Measurements from ENCODE around the gene RGL4.

Gene RGL4

GRCh38 chr22:23698094-23698493 lies 7.3 kb downstream of the RGL4 start:
- Mint-ChIP-seq H3K4me1 (ENCODE audit: low read depth) (peaks cover 40% of the 10 kb centered on the region), H3K36me3 (ENCODE audit: low read depth) (peaks cover 90% of the 10 kb centered on the region), H3K9me3 (no peaks in the 10 kb centered on the region), H3K27me3 (no peaks in the 10 kb centered on the region), H3K27ac (no peak overlapping the region), H3K4me3 (no peak overlapping the region)
- intact Hi-C loops (cut with micrococcal nuclease) = no loop called here

- Mint-ChIP-seq H3K9me3 (no peaks in the 10 kb centered on the region), H3K27ac (no peak overlapping the region), H3K27me3 (no peaks in the 10 kb centered on the region), H3K36me3 (ENCODE audit: low read depth) (peaks cover 90% of the 10 kb centered on the region), H3K4me3 (no peak overlapping the region), H3K4me1 (ENCODE audit: low read depth) (peaks cover 40% of the 10 kb centered on the region)
- intact Hi-C loops (cut with micrococcal nuclease) = no loop called here
Observed at GRCh38 chr22:23698673-23699235, 7.9 kb downstream of the RGL4 start.

GRCh38 chr22:23700706-23701105 lies 9.9 kb downstream of the RGL4 start:
- no peak overlapping the region for H3K4me3 Mint-ChIP-seq
- H3K9me3 Mint-ChIP-seq = no peaks in the 10 kb centered on the region
- H3K27me3 Mint-ChIP-seq = no peaks in the 10 kb centered on the region
- peaks cover 90% of the 10 kb centered on the region for H3K36me3 Mint-ChIP-seq (ENCODE audit: low read depth)
- peaks cover 33% of the 10 kb centered on the region for H3K4me1 Mint-ChIP-seq (ENCODE audit: low read depth)
- intact Hi-C loops (cut with micrococcal nuclease) = no loop called here
- no peak overlapping the region for H3K27ac Mint-ChIP-seq

DNA sequence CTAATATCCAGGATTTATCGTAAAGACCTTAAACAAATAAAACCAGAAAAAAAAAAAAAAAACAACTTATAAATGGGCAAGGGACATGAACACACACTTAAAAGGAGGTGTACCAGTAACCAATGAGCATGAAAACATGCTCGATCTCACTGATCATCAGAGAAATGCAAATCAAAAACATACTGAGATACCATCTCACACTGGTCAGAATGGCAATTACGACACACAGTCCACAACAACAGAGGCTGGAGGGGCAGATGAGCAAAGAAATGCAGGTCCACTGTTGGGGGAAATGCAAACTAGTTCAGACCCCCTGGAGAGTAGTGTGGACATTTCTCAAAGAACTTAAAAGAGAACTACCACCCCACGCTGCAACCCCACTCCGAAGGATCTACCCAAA lies 13.2 kb downstream of the RGL4 start:
- Mint-ChIP-seq H3K4me1 (ENCODE audit: low read depth) (peaks cover 3% of the 10 kb centered on the region), H3K9me3 (no peaks in the 10 kb centered on the region), H3K4me3 (no peak overlapping the region), H3K27ac (no peak overlapping the region), H3K27me3 (no peaks in the 10 kb centered on the region), H3K36me3 (ENCODE audit: low read depth) (peaks cover 98% of the 10 kb centered on the region)
- intact Hi-C loops (cut with micrococcal nuclease) = no loop called here

DNA sequence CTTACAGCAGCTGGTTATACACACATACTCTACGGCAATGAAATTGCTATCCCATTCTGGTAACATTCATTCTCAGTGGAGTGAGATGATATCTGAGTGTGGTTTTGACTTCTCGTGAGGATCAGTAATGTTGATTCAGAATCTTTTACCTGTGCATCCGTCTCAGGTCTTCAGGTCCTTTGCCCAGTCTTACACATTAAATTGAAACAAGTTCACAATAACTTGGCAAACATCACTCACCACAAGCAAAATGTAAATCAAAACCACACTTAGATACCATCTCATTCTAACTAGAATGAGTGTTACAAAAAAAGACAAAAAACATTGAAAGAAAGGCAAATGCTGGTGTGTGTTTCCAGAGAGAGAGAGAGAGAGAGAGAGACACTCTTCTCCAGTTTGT lies 14.0 kb downstream of the RGL4 start:
- intact Hi-C loops (cut with micrococcal nuclease) = no loop called here
- peaks cover 3% of the 10 kb centered on the region for H3K4me1 Mint-ChIP-seq (ENCODE audit: low read depth)
- peaks cover 100% of the 10 kb centered on the region for H3K36me3 Mint-ChIP-seq (ENCODE audit: low read depth)
- H3K9me3 Mint-ChIP-seq = no peaks in the 10 kb centered on the region
- no peak overlapping the region for H3K4me3 Mint-ChIP-seq
- H3K27me3 Mint-ChIP-seq = no peaks in the 10 kb centered on the region
- no peak overlapping the region for H3K27ac Mint-ChIP-seq

DNA sequence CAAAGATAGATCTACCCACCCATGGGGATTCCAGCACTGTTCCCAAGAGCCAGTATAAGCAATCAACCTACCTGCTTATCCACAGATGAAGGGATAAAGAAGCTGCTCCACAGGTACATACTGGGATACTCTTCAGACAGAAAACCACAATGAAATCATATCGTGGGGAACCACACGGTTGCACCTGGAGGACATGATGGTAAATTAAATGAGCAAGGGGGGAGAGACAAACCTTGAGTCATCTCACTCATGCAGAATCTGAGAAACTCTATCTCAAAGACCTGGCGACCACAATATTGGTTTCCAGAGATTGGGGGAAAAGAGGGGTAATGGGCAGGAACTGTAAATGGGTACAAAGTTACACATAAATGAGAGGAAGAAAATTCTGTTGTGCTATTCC lies 14.5 kb downstream of the RGL4 start:
- no peaks in the 10 kb centered on the region for H3K27me3 Mint-ChIP-seq
- no peaks in the 10 kb centered on the region for H3K9me3 Mint-ChIP-seq
- peaks cover 100% of the 10 kb centered on the region for H3K36me3 Mint-ChIP-seq (ENCODE audit: low read depth)
- H3K4me3 Mint-ChIP-seq = no peak overlapping the region
- H3K27ac Mint-ChIP-seq = no peak overlapping the region
- peaks cover 3% of the 10 kb centered on the region for H3K4me1 Mint-ChIP-seq (ENCODE audit: low read depth)
- intact Hi-C loops (cut with micrococcal nuclease) = no loop called here

- H3K9me3 Mint-ChIP-seq = no peaks in the 10 kb centered on the region
- intact Hi-C loops (cut with micrococcal nuclease) = no loop called here
- no peak overlapping the region for H3K27ac Mint-ChIP-seq
- H3K4me1 Mint-ChIP-seq (ENCODE audit: low read depth) = peaks cover 9% of the 10 kb centered on the region
- peaks cover 100% of the 10 kb centered on the region for H3K36me3 Mint-ChIP-seq (ENCODE audit: low read depth)
- H3K27me3 Mint-ChIP-seq = no peaks in the 10 kb centered on the region
- H3K4me3 Mint-ChIP-seq = no peak overlapping the region
Observed at GRCh38 chr22:23708270-23708669, 17.5 kb downstream of the RGL4 start.

DNA sequence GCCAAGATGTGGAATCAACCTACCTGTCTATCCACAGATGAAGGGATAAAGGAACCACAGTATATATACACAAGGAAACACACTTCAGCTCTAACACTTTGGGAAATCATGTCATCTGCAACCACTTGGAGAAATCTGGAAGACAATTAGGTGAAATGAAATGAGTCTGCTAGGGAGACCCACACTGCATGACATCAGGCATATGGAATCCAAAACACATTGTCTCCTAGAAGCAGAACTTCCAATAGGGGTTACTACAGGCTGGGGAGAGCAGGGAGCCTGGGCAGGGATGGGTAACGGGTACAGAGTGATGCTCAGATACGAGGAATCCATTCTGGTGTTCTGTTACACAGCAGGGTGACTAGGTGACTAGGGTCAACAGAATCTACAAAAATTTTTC lies 18.3 kb downstream of the RGL4 start:
- intact Hi-C loops (cut with micrococcal nuclease) = no loop called here
- Mint-ChIP-seq H3K4me3 (no peak overlapping the region), H3K27me3 (no peaks in the 10 kb centered on the region)

GRCh38 chr22:23712256-23712655 lies 21.4 kb downstream of the RGL4 start:
- intact Hi-C loops (cut with micrococcal nuclease) = no loop called here
- peaks cover 82% of the 10 kb centered on the region for H3K36me3 Mint-ChIP-seq (ENCODE audit: low read depth)
- no peak overlapping the region for H3K4me3 Mint-ChIP-seq
- no peak overlapping the region for H3K27ac Mint-ChIP-seq
- H3K27me3 Mint-ChIP-seq = no peaks in the 10 kb centered on the region
- peaks cover 21% of the 10 kb centered on the region for H3K4me1 Mint-ChIP-seq (ENCODE audit: low read depth)
- no peaks in the 10 kb centered on the region for H3K9me3 Mint-ChIP-seq

More for the DNA sequence above, 18.3 kb downstream of the RGL4 start:
- Mint-ChIP-seq H3K36me3 (ENCODE audit: low read depth) (peaks cover 100% of the 10 kb centered on the region), H3K4me1 (ENCODE audit: low read depth) (peaks cover 9% of the 10 kb centered on the region), H3K27ac (no peak overlapping the region), H3K9me3 (no peaks in the 10 kb centered on the region)

GRCh38 chr22:23713696-23714595 lies 23.1 kb downstream of the RGL4 start:
- peaks cover 66% of the 10 kb centered on the region for H3K36me3 Mint-ChIP-seq (ENCODE audit: low read depth)
- intact Hi-C loops (cut with micrococcal nuclease) = no loop called here
- no peaks in the 10 kb centered on the region for H3K27me3 Mint-ChIP-seq
- no peak overlapping the region for H3K27ac Mint-ChIP-seq
- H3K4me3 Mint-ChIP-seq = no peak overlapping the region
- peaks cover 26% of the 10 kb centered on the region for H3K4me1 Mint-ChIP-seq (ENCODE audit: low read depth)
- H3K9me3 Mint-ChIP-seq = no peaks in the 10 kb centered on the region

GRCh38 chr22:23714596-23715578 lies 24.1 kb downstream of the RGL4 start:
- Mint-ChIP-seq H3K36me3 (ENCODE audit: low read depth) (peaks cover 56% of the 10 kb centered on the region), H3K4me3 (peak overlapping the region; percentile 82), H3K27me3 (no peaks in the 10 kb centered on the region), H3K9me3 (no peaks in the 10 kb centered on the region), H3K4me1 (ENCODE audit: low read depth) (peaks cover 26% of the 10 kb centered on the region), H3K27ac (peak overlapping the region; percentile 86)
- intact Hi-C loops (cut with micrococcal nuclease) = loop anchor here (5.0 kb wide), 1 partner anchor 52 kb away; the partner anchor contains the start of gene CHCHD10

DNA sequence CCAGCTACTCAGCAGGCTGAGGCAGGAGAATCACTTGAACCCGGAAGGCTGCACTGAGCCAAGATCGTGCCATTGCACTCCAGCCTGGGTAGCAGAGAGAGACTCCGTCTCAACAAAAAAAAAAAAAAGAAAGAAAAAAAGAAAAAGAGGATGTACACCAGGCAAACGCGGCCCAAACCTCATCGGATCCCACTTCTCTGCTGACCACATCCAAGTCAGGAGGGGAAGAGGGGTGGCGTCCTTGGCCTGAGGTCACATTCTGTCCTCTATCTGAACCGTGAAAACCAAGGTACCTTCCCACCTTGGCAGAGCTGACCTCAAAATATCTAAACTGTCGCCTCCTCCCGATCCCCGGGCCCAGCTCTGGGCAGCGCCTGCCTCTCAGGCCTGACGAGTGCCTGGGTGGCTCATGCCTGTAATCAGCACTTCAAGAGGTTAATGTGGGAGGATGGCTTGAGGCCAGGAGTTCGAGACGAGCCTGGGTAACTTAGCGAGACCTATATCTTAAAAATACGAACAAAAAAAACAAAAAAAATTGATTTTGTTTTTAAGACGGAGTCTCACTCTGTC lies 25.1 kb downstream of the RGL4 start:
- peak overlapping the region; percentile 86 for H3K27ac Mint-ChIP-seq
- H3K36me3 Mint-ChIP-seq (ENCODE audit: low read depth) = peaks cover 46% of the 10 kb centered on the region

More for the DNA sequence above, 25.1 kb downstream of the RGL4 start:
- Mint-ChIP-seq H3K27me3 (no peaks in the 10 kb centered on the region), H3K4me1 (ENCODE audit: low read depth) (peaks cover 26% of the 10 kb centered on the region), H3K4me3 (peak overlapping the region; percentile 82), H3K9me3 (no peaks in the 10 kb centered on the region)
- intact Hi-C loops (cut with micrococcal nuclease) = loop anchor here (5.0 kb wide), 1 partner anchor 51 kb away; the partner anchor contains the start of gene CHCHD10

Measured in dendritic cell treated with granulocyte-macrophage colony-stimulating factor and Interleukin-4, amounts not matched to agents 40 ng/mL and 50 ng/mL, for 4 days (primary cell).